SK-N-SH treated with all-trans-retinoic acid at 6 μM for 48 hours (cell line): ENCODE measurements around the gene SCML2.

Experiments
- ARNTL ChIP-seq: fragments of 450-650 bp; formaldehyde crosslinking; IDR thresholded peaks from 2 replicates; pipeline ENCODE4 v1.5.0; 2020; ENCODE audit warnings: low read depth, mild to moderate bottlenecking, moderate library complexity, borderline replicate concordance
- CSDC2 ChIP-seq: fragments of 250-450 bp; sonication (Bioruptor Pico); IDR thresholded peaks from 2 replicates; pipeline ENCODE4 v1.5.0; 2020; ENCODE audit warnings: mild to moderate bottlenecking, moderate library complexity
- GLIS3 ChIP-seq: fragments of 250-450 bp; sonication (Bioruptor Pico); IDR thresholded peaks from 2 replicates; pipeline ENCODE4 v1.5.0; 2020; ENCODE audit warnings: mild to moderate bottlenecking, moderate library complexity
- ISL1 ChIP-seq: fragments of 250-450 bp; sonication (Bioruptor Pico); IDR thresholded peaks from 2 replicates; pipeline ENCODE4 v2.1.2; 2022; ENCODE audit warnings: mild to moderate bottlenecking, moderate library complexity
- OSR1 ChIP-seq: fragments of 250-450 bp; sonication (Bioruptor Pico); IDR thresholded peaks from 2 replicates; pipeline ENCODE4 v1.8.0; 2022; ENCODE audit warnings: moderate library complexity, mild to moderate bottlenecking, inconsistent platforms
- PATZ1 ChIP-seq: fragments of 250-450 bp; sonication (Bioruptor Pico); IDR thresholded peaks from 2 replicates; pipeline ENCODE4 v1.8.0; 2020; ENCODE audit warnings: mild to moderate bottlenecking, moderate library complexity, borderline replicate concordance
- SNAI2 ChIP-seq: fragments of 250-450 bp; sonication (Bioruptor Pico); IDR thresholded peaks from 2 replicates; pipeline ENCODE4 v1.5.0; 2020; ENCODE audit warnings: mild to moderate bottlenecking, moderate library complexity
- TCF4 ChIP-seq: fragments of 250-450 bp; sonication (Bioruptor Pico); IDR thresholded peaks from 2 replicates; pipeline ENCODE4 v1.8.0; 2021; ENCODE audit warnings: mild to moderate bottlenecking, moderate library complexity, borderline replicate concordance
- ZC3H10 ChIP-seq: fragments of 250-450 bp; sonication (Bioruptor Pico); IDR thresholded peaks from 2 replicates; pipeline ENCODE4 v1.5.1; 2021; ENCODE audit warnings: mild to moderate bottlenecking, moderate library complexity

GRCh38 chrX:18394477-18394876, 40.0 kb upstream of the SCML2 start:
- TF ChIP-seq OSR1 (CRISPR knock-in tag) (no peak), CSDC2 (CRISPR knock-in tag) (no peak), PATZ1 (CRISPR knock-in tag) (no peak), SNAI2 (CRISPR knock-in tag) (no peak), TCF4 (CRISPR knock-in tag) (no peak), GLIS3 (no peak), ISL1 (CRISPR knock-in tag) (no peak), ZC3H10 (CRISPR knock-in tag) (no peak), ARNTL (no peak)
